Hematopoietic multipotent progenitor cell treated with erythropoietin and hydrocortisone succinate and interleukin-3 and kit ligand, for 4 days (in vitro differentiated cells): ENCODE measurements around the gene IFT80.
A peak's percentile ranks its signal among the peaks of the same experiment; 100 is the strongest.
"Not testable (repeated sequence)": the region's sequence is repeated elsewhere in the genome, so short reads cannot be mapped to it uniquely, and the experiment has no call there.

Experiments
- DNase-seq: peaks from one replicate; pipeline ENCODE4 v3.0.0-alpha.2; 2015

The IFT80 gene

DNA sequence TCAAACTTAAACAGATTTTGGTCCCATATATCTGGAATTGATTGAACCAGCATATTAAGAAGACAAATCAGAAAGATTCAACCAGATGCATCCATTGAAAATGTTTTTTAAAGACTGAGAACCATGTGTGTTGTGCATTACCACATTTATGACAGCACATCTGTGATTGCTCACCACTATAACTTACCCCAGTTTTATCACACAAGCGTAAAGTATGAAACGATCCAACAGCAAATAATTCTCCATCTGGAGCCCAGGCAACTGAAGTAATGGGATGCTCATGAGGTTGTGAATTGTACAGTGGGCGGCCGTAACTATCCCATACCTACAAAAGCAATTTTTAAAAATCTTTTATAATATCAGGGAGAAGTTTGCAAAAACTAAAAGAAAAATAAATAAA, 43.2 kb downstream of the IFT80 start:
- no peak for DNase-seq

DNA sequence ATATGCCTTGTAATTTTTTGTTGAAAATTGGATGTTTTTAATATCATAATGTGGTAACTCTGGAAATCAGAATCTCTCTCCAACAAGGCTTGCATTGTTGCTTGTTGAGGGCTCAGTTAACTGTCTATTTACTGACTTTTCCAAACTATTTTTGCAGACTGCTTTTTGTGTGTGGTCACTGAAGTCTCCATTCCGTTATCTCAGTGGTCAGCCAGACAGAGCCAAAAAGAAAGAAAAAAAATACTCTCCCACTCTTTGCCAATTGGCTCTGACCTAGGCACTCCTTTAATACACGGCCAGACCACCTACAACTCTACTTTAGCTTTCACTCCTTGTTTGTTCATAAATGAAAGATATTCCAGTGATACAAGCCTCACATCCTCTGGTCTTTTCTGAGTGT, 52.5 kb downstream of the IFT80 start:
- DNase-seq = no peak

DNA sequence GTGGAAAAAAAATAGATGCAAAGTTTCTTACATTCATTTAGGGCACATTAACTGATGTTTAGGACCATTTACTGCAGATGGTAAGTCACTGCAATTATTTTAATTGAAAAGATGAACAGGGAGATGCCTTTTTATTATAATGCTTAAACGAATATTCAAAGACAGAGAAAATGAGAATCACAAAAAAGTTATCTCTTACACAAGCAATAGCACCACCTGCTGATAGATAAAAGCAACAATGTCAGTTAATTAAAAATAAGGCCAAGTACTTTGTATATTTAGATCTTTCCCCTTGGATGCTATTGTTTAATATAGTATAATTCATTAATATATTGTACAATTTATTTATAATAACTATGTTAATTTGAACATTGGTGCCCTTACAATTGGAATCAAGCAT, 55.9 kb downstream of the IFT80 start:
- peak; percentile 83 for DNase-seq

DNA sequence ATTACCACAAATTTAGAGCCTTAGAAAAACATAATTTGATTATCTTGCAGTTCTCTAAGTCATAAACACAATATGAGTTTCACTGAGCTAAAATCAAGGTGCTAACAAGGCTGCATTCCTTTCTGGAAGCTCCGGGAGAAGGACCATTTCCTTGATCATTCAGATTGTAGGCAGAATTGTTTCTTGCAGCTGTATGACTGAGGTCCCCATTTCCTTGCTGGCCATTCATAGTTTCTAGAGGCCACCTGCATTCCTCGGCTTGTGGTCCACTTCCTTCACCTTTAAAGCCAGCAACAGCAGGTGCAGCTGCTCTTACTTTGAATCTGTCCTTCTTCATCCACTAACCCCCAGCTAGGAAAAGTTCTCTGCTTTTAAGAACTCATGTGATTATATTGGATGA, 58.7 kb downstream of the IFT80 start:
- DNase-seq = no peak

DNA sequence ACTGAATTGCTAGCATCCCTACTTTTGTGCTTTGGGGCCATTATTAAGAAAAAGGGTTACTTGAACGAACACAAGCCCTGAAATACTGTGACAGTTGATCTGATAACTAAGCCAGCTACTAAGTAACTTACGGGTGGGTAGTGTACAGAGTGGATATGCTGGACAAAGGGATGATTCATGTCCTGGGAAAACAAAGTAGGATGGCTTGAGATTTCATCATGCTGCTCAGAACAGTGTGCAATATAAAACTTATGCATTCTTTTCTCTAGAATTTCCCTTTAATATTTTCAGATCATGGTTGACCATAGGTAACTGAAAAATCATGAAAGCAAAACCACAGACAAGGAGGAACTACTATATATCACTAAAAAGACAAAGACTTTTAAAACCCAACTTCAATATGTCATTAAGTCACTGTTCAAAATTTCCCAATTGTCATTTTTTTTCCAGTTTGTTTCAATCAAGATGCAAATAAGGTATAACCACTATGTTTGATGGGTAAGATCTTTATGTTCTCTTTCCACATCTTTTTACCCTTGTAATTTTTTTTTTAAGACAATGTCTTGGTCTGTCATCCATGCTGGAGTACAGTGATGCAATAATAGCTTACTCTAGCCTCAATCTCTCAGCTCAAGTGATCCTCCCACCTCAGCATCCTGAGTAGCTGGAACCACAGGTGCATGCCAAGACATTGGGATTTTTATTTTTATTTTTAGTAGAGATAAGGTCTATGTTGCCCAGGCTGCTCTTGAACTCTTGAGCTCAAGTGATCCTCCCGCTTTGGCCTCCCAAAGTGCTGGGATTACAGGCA, 67.7 kb downstream of the IFT80 start:
- peak; percentile 7 for DNase-seq

DNA sequence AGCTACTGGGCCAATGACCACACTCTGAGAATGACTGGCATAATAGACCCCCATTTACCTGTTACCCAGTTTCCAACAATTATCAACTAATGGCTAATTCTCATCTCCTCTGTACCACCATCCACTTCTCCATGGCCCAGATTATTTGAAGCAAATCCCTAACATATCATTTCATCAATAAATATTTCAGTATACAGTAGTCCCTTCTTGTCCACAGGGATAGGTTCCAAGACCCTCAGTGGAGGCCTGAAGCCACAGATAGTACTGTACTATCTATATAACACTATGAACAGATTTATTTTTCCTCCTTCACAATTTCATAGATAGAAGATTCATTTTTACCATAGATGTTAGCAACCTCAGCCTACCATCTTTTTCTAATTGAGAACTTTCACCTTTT, 68.3 kb downstream of the IFT80 start:
- DNase-seq = no peak

DNA sequence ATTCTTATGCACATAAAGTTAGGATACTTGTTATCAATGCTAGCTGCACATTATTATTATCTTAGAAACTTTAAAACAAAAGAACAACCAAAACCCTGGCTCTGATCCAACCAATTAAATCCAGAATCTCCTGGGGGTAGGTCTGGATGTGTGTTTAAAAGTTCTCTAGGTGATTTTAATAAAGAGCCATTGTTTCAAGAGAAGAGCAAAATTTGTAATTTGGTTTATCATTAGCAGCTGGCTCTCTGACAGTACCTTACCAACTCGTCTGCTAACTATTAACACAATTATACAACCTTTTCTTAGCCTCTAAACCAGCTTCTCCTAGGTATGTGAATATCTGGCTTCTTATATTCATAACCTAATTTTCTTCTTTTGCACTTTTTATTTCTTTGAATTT, 68.9 kb downstream of the IFT80 start:
- DNase-seq = no peak

DNA sequence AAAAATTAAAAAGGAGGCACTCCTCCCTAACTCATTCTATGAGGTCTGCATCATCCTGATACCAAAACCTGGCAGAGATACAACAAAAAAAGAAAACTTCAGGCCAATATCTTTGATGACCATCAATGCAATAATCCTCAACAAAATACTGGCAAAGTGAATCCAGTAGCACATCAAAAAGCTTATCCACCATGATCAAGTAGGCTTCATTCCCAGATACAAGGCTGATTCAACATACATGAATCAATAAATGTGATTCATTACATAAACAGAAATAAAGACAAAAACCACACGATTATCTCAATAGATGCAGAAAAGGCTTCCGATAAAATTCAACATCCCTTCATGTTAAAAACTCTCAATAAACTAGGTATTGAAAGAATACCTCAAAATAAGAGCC, 72.7 kb downstream of the IFT80 start:
- not testable (repeated sequence) for DNase-seq

DNA sequence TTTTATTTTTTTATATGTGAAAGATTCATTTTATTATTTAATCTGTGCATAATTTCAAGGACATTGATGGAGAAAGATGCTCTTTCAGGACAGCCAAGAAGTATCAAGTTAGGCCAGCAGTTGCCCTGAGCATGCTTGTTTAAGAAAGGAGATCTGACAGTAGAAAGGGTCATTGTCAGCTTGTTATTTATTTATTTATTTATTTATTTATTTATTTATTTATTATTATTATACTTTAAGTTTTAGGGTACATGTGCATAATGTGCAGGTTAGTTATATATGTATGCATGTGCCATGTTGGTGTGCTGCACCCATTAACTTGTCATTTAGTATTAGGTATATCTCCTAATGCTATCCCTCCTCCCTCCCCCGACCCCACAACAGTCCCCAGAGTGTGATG, 77.2 kb downstream of the IFT80 start:
- DNase-seq = not testable (repeated sequence)

DNA sequence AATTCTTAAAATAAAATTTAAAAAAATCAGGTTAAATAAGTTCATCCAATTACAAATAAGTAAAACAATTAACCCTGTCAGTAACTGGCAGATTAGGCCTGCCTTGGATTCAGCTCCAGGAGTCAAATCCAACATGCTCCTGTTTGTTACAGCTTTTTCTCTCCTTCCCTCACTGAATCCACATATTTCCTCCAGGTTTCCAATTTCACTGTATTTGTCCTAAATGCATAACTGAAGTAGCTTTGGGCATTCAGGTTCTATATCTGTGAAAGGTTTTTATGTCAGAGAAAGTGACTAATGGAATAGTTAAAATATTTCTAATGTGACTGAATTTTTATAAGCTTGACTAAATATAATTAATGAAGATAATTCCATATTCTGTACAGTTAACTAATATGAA, 79.7 kb downstream of the IFT80 start:
- no peak for DNase-seq

DNA sequence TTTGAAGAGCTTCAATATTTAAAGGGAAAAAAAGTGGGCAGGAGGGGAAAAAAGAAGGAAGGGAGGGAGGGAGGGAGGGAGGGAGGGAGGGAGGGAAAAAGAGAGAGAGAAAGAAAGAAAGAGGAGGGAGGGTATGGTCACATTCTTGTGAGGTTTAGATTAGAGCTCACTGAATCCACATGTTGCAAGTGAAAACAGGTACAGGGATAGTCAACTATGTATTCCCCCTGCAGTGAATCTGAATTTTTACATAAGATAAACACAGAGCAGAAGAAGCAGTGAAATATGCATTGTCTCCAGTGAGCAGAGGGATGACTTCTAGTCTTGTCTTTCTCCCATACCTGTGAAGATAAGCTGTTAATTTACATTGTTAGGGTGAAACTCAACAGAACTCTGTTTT, 84.0 kb downstream of the IFT80 start:
- no peak for DNase-seq

DNA sequence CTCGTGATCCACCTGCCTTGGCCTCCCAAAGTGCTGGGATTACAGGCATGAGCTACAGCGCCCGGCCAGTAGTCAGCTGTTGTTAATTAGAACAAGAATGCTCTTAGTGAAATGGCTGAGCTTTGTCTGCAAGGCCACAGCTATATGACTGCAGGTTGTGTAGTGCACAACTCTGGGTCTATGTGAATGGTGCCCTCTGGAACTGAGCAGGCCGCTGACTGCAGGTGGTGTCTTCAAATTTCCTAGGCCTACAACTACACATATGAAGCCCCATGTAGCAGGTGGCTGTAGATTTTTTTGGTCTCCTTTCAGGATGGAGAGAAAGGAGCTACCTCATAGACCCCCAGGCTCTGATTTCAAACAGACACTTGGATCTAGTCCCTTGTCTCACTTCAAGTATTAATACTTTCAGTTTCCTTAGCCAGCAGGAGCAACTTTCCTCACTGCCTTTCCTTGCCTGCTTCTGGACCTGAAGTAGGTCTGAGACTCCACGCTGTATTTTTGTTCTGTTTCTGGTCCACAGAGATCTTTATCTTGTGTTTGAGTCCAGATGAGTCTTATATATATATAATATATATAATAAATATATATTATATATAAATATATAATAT, 86.9 kb downstream of the IFT80 start:
- peak; percentile 28 for DNase-seq

DNA sequence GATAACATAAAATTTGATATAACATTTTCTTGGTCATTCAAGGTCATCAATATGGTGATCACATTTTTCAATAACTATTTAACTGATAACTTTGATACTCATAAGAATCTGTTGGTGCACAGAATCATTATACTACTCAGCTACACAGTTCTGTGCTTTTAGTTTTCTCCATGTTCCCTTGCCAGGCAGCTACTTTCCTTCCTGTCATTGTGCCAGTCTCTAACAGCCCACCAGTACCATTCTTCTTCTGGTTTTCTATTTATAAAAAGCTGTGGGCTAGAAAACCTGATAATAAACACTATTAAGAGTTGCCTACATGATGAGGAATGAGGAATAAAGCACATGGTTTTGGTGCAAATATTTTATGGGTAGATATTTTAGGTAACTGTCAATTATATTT, 96.2 kb downstream of the IFT80 start:
- DNase-seq = peak; percentile 7

DNA sequence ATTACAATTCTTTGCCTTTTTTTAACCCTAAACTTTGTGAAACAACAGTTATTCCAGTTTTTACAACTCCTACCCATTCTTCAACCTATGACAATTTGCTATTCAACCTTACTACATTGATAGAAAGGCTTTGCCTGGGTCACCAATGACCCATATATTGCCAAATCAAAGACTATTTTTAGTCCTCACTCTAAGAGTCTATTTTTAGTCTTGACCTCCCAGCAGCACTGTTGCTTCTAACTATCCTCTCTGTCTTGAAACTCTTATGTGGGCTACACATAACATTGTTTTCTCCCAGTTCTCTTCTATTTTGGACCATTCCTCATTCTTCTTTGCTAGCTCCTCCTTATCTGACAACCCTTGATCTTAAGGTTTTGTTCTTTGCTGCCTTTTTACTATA, 102.4 kb downstream of the IFT80 start:
- no peak for DNase-seq

DNA sequence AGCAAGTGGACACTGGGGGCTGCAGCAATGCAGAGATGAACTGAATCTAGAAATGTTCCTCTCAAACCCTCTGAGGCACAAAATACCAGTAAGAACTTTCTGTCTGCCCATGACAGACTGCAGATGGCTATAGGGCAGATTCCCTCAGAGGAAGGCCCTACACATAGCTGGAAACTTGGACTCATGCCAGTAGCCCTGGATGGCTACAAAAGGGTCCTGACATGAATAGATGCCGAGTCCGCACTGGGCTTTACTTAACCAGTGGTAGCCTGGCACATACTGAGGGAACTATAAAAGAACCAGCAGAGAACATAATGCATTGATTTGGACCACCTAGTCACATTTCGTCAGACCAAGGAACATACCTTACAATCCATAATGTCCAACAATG, 107.1 kb downstream of the IFT80 start:
- DNase-seq = no peak

DNA sequence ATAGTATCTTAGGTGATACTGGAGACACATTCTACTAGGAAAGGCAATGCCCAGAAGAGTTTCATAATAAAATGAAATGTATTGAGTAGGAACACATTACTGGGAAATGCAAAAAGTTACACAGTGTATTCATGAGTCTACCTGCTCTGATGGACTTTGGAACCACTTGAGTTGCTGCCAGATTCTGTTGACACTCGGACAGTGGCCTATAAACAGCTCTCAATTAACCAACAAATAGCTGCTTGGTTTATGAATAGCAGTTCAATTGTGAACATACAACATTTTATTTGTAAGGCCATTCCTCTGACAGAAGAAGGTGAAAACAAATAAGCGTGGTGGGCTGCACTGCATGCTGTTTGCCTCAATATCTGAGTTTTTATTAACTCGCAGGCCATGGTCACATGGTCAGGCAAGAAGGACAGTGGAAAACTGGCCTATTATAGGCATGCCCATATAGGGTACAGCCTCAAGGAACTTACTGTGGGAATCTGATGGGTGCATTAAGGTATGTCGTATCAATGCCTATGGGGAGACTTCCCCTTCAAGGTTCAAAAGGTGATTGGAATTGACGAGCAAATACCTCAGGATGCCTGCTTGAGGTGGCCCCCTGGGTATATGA, 107.6 kb downstream of the IFT80 start:
- no peak for DNase-seq

DNA sequence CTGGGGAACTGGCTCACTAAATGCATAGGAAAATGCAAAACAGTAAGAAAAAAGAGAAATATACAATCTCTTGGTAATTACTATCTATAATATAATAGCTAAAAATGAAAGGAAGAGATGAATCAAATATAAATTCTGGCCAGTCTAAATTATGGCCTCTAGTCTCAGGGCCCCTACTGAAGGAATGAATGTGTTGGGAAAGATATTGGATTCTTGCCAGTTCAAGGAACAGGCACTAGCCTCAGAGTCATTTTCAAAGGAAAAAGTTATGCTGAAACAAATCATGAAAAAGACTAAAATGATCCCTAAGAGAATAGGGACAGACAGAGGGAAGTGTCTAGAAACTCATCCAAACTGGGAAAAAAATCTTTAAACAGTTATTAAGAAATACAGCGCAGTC, 111.4 kb downstream of the IFT80 start:
- no peak for DNase-seq

DNA sequence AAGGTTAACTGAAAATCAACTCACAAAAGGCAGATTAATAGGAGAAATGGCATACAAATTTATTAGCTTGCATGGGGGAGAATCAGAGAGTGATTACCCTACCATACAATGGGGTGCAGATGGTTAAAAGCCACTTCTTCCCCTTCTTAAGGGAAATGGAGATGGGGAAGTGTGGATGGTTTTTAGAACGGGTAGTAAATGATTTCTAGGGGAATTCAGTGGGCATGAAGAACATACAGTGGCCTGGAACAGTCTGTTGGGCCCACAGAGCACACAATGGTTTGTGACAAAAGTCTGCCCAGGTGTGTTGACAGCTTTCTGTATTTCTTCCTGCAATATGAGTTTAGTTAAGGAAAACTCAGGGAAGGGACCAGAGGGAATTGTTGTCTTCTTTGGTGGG, 112.8 kb downstream of the IFT80 start:
- no peak for DNase-seq

DNA sequence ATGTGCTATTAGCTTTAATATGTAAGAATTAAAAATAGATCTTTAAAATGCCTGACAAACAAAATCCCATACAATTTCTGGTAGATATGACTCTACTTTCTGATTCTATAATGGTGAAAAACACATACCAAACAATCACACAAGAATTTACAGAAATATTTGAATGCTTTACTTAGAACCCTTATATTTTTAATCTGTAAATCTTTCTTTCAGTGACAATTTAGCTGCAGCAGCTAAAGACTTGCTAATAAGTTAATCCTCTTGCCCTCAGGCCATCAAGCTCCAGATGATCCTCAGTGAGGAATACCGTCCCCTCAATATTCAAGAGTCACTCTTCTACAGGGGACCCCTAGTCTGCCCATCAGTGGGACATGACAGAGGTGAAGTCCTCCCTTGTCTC, 118.2 kb downstream of the IFT80 start:
- DNase-seq = no peak

DNA sequence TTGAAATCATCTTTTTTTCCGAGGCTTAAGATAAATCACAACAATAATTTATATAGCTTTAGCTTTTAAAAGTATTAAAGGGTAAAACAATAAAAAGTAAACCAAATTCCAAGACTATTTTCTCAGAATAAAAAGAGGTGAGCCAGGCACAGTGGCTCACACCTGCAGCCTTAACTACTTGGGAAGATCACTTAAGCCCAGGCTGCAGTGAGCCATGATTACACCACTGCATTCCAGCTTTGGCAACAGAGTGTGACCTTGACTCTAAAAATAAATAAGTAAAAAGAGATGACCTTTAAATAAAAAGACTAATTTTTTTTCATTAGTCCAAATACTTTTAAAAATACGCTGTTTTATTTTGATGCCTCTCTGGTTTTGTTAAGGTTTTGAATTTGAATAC, 119.4 kb downstream of the IFT80 start:
- DNase-seq = no peak

DNA sequence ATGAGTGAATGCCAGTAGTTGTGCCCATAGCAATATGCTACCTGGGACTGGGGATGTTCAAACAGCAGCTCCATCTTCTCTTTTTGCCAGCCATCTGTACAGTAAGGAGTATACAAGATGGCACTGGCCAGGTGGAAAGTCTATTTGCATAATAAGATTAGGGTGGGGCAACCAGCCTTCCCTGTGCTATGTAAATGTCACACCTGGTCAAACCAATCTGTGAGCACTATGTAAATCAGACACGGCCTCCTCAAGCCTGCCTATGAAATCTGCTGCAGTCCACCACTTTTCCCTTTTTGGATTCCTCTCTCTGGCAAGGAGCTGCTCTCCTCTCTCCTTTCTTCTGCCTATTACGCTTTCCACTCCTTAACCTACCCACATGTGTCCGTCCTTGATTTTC, 120.8 kb downstream of the IFT80 start:
- DNase-seq = no peak

DNA sequence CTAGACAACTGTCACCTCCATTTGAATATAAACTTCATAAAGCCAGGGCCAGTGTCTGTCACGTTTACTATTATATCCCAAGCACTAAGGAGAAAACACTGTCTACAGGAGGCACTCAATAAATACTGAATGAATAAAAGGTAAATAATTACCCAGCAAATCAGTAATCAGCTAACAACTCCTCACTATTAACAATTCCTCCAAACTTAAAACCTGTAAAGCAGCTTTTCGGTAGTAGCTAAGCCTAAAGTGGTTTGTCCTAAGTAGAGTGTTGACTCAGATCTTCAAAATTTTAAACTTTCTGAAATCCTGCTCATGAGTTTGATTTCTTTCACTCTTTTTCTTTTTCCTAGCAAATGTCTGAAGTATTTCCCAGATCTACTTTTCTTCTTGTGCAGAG, 133.9 kb downstream of the IFT80 start:
- no peak for DNase-seq

DNA sequence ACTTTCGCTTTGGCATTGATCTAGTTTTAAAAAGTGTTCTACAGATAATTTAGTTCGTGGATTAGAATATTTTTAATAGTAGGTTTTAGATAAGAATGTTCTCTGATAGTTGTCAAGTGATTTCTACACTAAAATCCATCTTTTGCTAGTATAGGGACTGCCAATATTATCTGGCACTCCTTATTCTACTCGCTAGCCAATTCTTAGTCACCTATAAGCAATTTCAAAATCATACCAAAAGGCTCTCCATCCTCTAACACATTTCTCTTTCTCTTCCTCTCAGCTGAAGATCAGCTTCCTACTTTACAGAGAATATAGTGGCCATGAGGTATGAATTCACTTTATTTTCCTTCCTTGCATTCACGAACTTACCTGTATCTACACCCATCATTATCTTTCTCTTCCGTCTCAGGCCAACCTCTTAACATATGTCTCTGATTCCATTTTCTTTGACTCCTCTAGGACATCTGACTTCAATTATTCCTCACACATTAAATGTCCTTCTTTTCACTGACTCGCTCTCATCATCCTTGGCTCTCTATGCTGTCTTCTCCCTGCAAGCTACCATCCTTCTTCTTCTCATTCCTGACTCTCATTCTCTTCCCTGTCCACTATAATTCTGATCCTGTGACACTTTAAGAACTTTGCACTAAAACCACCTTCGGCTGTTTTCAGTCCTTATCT, 138.3 kb downstream of the IFT80 start:
- DNase-seq = no peak

DNA sequence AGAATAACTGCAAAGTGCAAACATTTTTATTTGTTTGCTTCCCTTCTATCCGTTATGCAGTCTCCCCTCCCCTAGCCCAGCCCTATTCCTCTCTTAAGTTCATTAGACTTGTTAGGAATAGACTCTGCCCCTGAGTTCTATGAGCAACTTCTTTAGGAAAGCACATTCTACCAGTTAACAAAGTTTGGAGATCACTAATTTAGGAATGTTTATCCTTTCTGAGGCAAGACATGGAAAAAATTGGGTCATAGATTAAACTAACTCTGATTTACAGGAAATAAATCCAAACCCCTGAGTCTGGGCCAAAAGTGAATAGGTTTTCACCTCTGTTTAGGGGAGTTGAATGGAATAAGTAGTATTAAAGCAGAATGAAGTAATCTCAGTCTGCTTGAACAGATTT, 139.4 kb downstream of the IFT80 start:
- DNase-seq = no peak
